HepG2 (cell line): ENCODE measurements around the gene SULT6B1. TPM values are rescaled to one million over a fixed set of nuclear protein-coding genes. Genes with fewer than 3 reads are reported as not detected.
A peak's percentile ranks its signal among the peaks of the same experiment; 100 is the strongest.

ENCODE experiments used
- EED ChIP-seq: sonication (generic); formaldehyde crosslinking; IDR thresholded peaks from 2 replicates; pipeline ENCODE4 v1.5.0; 2020; ENCODE audit warnings: mild to moderate bottlenecking, missing genetic modification reagents
- SCMH1 ChIP-seq: sonication (generic); formaldehyde crosslinking; IDR thresholded peaks from 2 replicates; pipeline ENCODE4 v1.9.0; 2021; ENCODE audit warnings: missing genetic modification reagents, mild to moderate bottlenecking, borderline replicate concordance
- SIN3A ChIP-seq: IDR thresholded peaks from 2 replicates; pipeline ENCODE4 v1.6.1; 2011; ENCODE audit warnings: low read depth, mild to moderate bottlenecking, control low read depth, low read length, borderline replicate concordance
- SRSF4 ChIP-seq: fragments of 200-400 bp; formaldehyde crosslinking; IDR thresholded peaks from one replicate; pipeline ENCODE4 v1.6.1; 2018; ENCODE audit warnings: mild to moderate bottlenecking, low read depth, low read length, moderate library complexity; ENCODE audit not compliant: poor library complexity, severe bottlenecking
- SRY ChIP-seq: sonication (generic); formaldehyde crosslinking; IDR thresholded peaks from 2 replicates; pipeline ENCODE4 v1.8.0; 2022; ENCODE audit warnings: mild to moderate bottlenecking, missing genetic modification reagents
- ZFP36L1 ChIP-seq: sonication (generic); formaldehyde crosslinking; IDR thresholded peaks from 2 replicates; pipeline ENCODE4 v1.8.0; 2022; ENCODE audit warnings: mild to moderate bottlenecking, missing genetic modification reagents, moderate library complexity
- ZNF235 ChIP-seq: sonication (generic); formaldehyde crosslinking; IDR thresholded peaks from 2 replicates; pipeline ENCODE4 v1.8.1; 2023; ENCODE audit warnings: mild to moderate bottlenecking, missing genetic modification reagents, borderline replicate concordance
- ZNF33B ChIP-seq: sonication (generic); formaldehyde crosslinking; IDR thresholded peaks from 2 replicates; pipeline ENCODE4 v1.5.1; 2020; ENCODE audit warnings: mild to moderate bottlenecking, missing genetic modification reagents
- ZNF350 ChIP-seq: sonication (generic); formaldehyde crosslinking; IDR thresholded peaks from 2 replicates; pipeline ENCODE4 v1.4.0; 2020; ENCODE audit warnings: mild to moderate bottlenecking, low read depth, missing genetic modification reagents, borderline replicate concordance
- ZNF563 ChIP-seq: sonication (generic); formaldehyde crosslinking; IDR thresholded peaks from 2 replicates; pipeline ENCODE4 v1.8.0; 2022; ENCODE audit warnings: mild to moderate bottlenecking, moderate library complexity, missing genetic modification reagents
- ZNF619 ChIP-seq: sonication (generic); formaldehyde crosslinking; IDR thresholded peaks from 2 replicates; pipeline ENCODE4 v1.4.0; 2020; ENCODE audit warnings: mild to moderate bottlenecking, missing genetic modification reagents
- ZSCAN30 ChIP-seq: sonication (generic); formaldehyde crosslinking; IDR thresholded peaks from 2 replicates; pipeline ENCODE4 v1.5.0; 2020; ENCODE audit warnings: mild to moderate bottlenecking, missing genetic modification reagents
- polyA plus RNA-seq, 8 experiments: library from polyadenylated mRNA; depleted of rRNA in 3 of 8; stranded (reverse) in 7 of 8; unstranded in 1 of 8; fragments of >200 nt; fragmentation: Illumina TruSeq in 4 of 8; extraction: Trizol in 4 of 8; gene quantifications; 2 replicates each; pipeline versions ENCODE4 v1.2.1 to v1.2.3, GENCODE V29; 2011 to 2016; ENCODE audit warnings: low read depth in 4 of 8, missing spikeins in 1 of 8, mixed read lengths in 1 of 8; ENCODE audit not compliant: insufficient read depth in 1 of 8
- total RNA-seq, 5 experiments: library from RNA; depleted of rRNA; stranded (reverse); fragments of >200 nt; fragmentation: Illumina TruSeq; extraction: Trizol; gene quantifications; 2 replicates each; pipeline ENCODE4 v1.2.3, GENCODE V29; 2016; ENCODE audit warnings: low read depth in 1 of 5
- TF ChIP-seq, protein P1 (sequence below): sonication (generic); formaldehyde crosslinking; IDR thresholded peaks from 2 replicates; pipeline ENCODE4 v1.4.0; 2020; ENCODE audit warnings: missing genetic modification reagents
- TF ChIP-seq, protein P2 (sequence below): sonication (generic); formaldehyde crosslinking; IDR thresholded peaks from 2 replicates; pipeline ENCODE4 v1.4.0; 2020; ENCODE audit warnings: missing genetic modification reagents
- TF ChIP-seq, protein P3 (sequence below): sonication (generic); formaldehyde crosslinking; IDR thresholded peaks from 2 replicates; pipeline ENCODE4 v1.4.0; 2020; ENCODE audit warnings: mild to moderate bottlenecking, missing genetic modification reagents

Gene SULT6B1
- total and polyA plus RNA-seq, 2 of the 13 experiments (the other 11 are each of a cell fraction or from before 2014, with no cell fraction given) = not detected

DNA sequence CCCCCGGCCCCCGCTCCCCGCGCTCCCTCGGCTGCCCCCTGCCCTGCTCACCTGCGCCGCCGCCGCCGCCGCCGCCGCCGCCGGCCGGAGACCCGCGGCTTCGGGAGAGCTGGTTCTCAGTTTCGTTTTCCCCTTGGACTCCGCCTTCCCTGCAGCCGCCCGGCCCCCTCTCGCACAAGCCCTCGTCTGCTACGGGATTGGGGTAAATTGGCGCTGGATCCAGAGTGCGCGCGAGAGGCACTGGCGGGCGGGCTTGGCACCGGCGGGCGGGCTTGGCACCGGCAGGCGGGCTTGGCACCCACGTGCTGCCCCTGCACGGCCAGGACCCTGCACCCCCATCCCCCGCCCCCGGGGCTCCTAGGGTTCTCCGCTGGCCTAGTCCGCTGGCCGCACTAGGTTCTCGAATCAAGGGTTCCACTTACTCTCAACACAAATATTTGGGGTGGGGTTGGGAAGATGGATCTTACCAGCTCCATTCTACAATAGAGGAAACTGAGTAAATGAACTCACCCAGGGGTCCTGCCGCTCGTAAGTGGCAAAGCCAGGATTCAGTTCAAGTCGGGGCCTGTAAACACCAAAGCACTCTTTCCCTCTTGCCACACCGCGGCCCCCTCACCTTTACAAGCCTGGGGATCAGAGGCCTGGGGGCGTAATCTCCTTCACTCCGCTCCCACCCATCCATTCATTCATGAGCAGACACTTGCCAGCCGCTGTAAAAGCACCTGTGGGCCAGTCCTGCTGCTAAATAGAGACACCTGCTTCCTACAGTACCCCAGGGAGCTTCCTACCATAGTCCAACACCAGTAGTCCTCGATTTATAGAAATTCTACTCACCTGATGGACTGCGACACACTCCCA is 31.4 kb downstream of the SULT6B1 start, which contains the start of gene EIF2AK2 (continued):
- TF ChIP-seq ZSCAN30 (CRISPR knock-in tag) (peak; percentile 86; the same call in 1 of the 2 replicates), ZNF619 (CRISPR knock-in tag) (no peak), ZNF350 (CRISPR knock-in tag) (no peak), ZNF563 (CRISPR knock-in tag) (peak; percentile 91), SCMH1 (CRISPR knock-in tag) (no peak), SRSF4 (no peak), ZNF235 (no peak), ZFP36L1 (CRISPR knock-in tag) (no peak), SRY (CRISPR knock-in tag) (no peak), SIN3A (no peak), EED (CRISPR knock-in tag) (no peak; the same call in 1 of the 2 replicates), ZNF33B (CRISPR knock-in tag) (no peak)
- TF ChIP-seq, protein P1, sequence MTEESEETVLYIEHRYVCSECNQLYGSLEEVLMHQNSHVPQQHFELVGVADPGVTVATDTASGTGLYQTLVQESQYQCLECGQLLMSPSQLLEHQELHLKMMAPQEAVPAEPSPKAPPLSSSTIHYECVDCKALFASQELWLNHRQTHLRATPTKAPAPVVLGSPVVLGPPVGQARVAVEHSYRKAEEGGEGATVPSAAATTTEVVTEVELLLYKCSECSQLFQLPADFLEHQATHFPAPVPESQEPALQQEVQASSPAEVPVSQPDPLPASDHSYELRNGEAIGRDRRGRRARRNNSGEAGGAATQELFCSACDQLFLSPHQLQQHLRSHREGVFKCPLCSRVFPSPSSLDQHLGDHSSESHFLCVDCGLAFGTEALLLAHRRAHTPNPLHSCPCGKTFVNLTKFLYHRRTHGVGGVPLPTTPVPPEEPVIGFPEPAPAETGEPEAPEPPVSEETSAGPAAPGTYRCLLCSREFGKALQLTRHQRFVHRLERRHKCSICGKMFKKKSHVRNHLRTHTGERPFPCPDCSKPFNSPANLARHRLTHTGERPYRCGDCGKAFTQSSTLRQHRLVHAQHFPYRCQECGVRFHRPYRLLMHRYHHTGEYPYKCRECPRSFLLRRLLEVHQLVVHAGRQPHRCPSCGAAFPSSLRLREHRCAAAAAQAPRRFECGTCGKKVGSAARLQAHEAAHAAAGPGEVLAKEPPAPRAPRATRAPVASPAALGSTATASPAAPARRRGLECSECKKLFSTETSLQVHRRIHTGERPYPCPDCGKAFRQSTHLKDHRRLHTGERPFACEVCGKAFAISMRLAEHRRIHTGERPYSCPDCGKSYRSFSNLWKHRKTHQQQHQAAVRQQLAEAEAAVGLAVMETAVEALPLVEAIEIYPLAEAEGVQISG = no peak; the same call in 1 of the 2 replicates
- TF ChIP-seq, protein P2, sequence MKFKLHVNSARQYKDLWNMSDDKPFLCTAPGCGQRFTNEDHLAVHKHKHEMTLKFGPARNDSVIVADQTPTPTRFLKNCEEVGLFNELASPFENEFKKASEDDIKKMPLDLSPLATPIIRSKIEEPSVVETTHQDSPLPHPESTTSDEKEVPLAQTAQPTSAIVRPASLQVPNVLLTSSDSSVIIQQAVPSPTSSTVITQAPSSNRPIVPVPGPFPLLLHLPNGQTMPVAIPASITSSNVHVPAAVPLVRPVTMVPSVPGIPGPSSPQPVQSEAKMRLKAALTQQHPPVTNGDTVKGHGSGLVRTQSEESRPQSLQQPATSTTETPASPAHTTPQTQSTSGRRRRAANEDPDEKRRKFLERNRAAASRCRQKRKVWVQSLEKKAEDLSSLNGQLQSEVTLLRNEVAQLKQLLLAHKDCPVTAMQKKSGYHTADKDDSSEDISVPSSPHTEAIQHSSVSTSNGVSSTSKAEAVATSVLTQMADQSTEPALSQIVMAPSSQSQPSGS (CRISPR knock-in tag) = 0 out of 2 replicates have a peak, but pooled peaks have one; percentile 5
- TF ChIP-seq, protein P3, sequence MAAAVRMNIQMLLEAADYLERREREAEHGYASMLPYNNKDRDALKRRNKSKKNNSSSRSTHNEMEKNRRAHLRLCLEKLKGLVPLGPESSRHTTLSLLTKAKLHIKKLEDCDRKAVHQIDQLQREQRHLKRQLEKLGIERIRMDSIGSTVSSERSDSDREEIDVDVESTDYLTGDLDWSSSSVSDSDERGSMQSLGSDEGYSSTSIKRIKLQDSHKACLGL = peak; percentile 53; the same call in 1 of the 2 replicates
